ENCODE results near the gene CENPB.

The CENPB gene

DNA sequence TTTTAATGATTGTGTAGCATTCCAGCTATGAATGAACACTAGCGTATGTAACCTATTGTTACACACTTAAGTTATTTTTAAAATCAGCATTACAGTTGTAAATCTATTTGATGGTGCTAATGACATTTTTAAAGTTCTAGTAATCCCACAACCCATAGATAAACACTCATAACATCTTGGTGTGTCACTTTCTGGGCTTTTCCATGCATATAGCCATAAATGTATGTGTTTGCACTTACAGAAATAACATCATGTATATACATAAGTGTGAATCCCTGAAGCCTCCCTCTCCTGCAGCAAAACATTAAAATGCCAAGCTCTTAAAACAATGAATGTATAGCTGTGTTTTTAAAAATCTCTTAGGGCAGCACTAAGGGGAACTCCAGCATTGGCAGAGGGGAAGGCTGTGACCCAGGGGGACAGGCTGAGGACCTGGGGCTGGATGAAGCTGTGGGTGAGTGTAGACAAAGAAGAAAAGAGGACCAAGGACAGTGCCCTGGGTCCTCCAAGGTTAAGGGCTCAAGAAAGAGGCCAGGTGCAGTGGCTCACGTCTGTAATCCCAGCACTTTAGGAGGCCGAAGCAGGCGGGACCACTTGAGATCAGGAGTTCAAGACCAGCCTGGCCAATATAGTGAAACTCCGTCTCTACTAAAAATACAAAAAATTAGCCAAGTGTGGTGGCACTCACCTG lies 929 bp upstream of the CENPB start:
- no peak for DNase-seq

DNA sequence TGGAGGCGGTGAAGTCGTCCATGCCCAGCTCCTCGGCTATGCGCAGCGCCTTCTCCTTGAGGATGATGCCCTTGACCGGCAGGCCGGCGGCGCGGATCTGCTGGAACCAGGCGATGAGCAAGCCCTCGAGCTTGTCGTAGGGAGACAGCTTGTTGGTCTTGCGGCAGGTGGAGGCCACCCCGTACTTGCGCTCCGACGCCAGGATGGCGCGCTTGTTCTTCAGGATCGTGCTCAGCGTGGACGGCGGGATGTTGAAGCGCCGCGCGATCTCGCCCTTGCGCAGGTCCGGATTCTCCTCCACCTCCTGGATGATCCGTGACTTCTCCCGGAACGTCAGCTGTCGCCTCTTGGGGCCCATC lies 435 bp downstream of the CENPB start:
- peak in 1 of 2 donors; percentile 40 for DNase-seq

DNA sequence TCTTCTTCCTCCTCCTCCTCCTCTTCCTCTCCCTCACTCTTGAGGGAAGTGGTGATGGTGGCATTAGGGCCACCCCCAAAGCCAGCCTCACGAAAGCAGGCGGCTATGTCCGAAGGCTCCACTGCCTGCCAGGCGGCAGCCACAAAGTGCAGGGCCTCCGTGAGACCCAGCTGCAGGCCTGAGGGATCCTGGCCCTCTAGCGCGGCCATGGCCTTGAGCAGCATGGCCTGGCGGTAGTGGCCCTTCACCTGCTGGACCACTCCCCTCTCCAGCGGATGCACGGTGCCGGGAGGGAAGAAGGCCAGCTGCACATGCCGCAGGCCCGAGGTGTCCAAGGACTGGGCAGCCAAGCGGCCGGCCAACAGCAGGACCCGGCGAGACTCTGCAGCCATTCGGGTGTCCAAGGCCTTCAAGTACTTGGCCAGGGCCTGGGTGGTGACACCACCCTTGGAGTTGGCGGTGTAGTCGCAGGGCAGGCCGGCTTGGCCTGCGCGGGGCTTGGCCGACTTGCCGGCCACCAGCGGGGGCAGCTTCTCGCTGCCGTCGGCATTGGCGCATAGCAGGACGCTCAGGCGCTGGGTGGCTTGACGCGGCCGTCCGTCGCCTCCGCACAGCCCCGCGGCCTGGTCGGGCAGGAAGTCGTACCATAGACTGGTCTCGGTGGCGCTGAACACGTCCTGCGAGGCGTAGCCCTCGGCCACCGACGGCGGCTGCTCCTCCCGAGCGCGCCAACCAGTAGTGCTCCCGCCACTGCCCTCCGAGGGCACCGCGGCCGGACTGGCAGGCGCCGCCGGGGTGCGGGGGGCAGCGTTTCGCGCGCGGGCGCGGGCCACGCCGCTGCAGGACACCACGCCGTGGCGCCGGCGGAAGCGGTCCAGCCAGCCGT lies 1.1 kb downstream of the CENPB start:
- DNase-seq, result no peak

DNA sequence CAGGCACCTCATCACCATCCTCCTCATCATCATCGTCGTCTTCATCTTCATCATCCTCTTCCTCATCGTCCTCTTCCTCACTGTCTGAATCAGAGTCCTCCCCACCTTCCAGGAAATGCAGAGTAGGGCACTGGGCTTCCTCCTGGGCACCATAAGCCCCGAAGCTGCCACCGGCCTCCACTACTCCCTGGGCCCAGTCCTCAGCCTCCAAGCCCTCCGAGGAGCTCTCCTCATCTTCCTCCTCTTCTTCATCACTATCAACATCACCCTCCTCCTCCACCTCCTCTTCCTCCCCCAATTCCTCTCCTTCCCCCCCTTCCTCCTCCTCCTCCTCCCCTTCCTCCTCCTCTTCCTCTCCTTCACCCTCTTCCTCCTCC lies 1.7 kb downstream of the CENPB start:
- no peak for DNase-seq

GRCh38 chr20:3784216-3784853 lies 2.2 kb downstream of the CENPB start:
- DNase-seq, result no peak

GRCh38 chr20:3783511-3784195 lies 2.9 kb downstream of the CENPB start:
- DNase-seq, result no peak

- no peak for DNase-seq
Measured at GRCh38 chr20:3783068-3783489, 3.5 kb downstream of the CENPB start.

- no peak for DNase-seq
Measured at GRCh38 chr20:3782597-3782996, 3.9 kb downstream of the CENPB start.

- peak in 1 of 2 donors; percentile 46 for DNase-seq
Measured at GRCh38 chr20:3781153-3781910, 5.2 kb downstream of the CENPB start, which contains the start of gene SPEF1. SPEF1 (minus strand) TSS chr20:3781448; CDS start chr20:3781287, 161 bp downstream.

DNA sequence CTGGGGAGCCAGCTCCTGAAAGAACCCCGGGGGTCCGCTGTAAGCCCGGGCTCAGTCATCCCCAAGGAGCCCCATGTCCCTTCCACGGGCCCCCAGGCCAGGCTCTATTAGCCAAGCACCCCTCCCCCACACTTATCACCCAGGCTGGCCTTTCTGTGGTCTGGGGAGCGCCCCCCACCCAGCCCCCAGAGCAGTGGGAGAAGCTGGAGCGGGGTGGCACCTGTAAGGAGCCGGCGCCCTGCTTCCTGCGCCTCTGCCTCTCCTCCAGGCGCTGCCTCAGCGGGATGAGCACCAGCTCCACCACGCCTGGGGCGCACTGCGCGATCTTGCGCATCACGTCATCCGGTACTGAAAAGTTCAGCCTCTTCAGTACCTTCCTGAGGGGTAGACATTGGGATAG lies 7.6 kb downstream of the CENPB start:
- no peak for DNase-seq

DNA sequence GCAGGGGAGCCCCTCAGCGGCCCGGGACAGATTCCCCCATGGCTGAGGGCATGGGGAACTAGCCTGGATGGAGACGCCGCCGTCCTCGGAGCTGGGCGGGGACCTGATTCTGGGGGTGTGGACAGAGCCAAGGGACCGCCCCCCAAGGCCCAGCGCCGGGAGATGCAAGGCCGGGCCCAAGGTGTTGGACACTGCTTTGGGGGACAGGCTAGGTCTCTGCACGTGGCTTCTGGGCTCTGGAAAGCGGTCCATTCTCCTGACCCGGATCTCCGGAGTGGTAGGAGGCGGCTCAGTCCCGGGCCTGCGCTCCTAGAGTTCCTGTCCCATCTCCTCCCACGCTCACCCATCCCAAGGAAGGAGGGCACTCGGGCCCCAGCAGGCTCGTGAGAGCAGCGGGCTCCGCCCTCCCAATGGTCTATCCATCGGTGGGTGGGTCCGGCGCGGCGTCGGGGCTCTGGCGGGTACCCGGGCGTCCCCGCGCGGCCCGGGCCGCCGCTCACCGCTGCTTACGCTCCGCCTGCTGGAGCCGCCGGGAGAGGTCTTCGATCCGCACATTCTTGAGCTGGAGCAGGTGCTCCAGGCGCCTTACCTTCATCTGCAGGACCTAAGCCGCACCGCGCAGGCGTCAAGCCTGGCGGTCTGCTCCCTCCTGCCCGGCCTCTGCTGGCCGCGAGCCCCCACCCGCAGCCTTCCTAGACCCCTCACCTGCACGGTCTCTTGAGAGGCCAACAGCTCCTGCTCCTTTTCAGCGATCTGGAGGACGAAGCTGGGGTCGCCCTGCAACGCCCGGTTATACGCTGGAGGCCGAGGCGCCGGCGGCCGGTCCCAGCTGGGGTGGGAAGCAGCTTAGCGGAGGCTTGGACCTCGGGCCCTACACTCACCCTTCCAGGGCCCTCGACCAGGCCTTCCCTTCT lies 8.6 kb downstream of the CENPB start:
- DNase-seq, result peak in 1 of 2 donors; percentile 41

- DNase-seq, result no peak
Measured at GRCh38 chr20:3777381-3777715, 9.2 kb downstream of the CENPB start.

- DNase-seq, result no peak
Measured at GRCh38 chr20:3775457-3776108, 11.0 kb downstream of the CENPB start.

- no peak for DNase-seq
Measured at GRCh38 chr20:3771552-3772058, 14.9 kb downstream of the CENPB start.

DNA sequence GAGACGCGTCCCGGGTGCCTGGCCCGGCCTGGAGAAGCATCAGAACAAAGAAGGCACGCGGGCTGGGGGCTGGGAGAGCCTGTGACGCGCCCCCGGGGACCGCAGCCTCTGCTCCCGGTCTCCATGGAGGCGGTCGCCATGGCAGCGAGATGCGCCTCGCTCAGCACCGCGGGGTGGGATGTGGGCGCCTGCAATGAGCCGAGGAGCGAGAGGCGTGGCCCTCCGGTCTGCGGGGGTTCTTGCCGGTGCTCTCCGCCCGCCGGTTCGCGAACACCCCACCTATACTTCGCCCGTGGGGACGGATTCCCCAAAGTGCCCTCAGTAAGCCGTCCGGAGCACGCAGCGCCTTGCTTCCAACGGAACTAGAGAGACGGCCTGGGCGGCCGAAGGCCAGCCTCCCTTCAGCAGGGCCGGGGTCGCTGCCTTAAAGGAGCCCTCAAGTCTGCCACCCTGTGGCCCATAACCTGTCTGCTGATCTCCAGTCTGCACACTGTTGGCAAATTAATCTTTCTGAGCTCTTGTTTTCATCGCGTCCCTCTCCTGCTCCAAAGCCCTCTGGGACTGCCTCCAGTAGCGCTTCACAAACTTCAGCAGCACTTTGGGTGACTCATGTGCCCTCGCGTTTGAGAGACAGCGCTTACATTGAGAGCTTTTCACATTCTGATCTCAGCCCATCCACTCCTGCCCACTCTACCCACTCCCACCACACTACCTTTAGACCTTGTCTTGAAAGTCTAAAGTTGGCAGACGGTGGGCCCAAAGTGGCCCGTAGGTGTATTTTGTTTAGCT lies 18.0 kb downstream of the CENPB start:
- DNase-seq, result peak; percentile 78 to 82

- DNase-seq, result peak; percentile 95 to 96
Measured at GRCh38 chr20:3767427-3768341, 18.9 kb downstream of the CENPB start, which contains the start of gene ADISSP. ADISSP (minus strand) TSS chr20:3767753; CDS start chr20:3760100, 7,653 bp downstream.

GRCh38 chr20:3767110-3767426 lies 19.5 kb downstream of the CENPB start:
- no peak for DNase-seq

DNA sequence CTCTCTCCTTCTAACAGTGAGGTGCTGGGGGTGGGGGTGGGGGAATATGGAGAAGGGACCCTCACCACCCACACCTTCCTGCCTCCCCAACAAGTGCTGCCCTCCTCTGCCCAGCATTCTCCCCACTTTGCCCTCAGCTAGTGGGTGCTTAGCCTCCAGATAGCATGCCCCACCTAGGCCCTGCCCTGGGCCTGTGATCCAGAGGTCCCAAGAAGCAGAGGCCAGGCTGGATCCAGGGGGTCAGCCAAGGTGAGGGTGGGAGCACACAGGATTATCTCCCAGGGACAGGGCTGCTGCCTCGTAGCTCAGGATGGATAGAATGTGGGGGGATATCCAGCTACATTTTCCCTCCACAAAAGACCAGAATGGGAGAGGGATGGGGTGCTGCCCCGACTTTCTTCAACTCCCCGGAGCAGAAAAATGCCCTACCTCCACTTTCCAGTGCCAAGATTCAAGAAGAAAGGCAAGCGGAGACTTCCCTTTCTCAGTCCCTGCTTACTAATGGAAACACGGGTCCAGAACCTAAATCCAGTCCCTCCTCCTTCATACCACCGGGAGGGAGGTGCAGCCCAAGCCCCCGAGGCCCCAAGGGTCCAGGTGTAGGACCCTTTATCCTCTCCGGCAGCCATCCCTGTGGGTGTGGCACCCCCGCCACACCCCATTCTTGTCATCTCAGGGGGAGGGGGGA lies 20.0 kb downstream of the CENPB start:
- no peak for DNase-seq

Data from activated CD4-positive, alpha-beta T cell treated with anti-CD3 and anti-CD28 coated beads for 4 hours (primary cell).